NK-92 (cell line): Measurements from ENCODE around the gene STARD3NL.
"Not testable (repeated sequence)": the region's sequence is repeated elsewhere in the genome, so short reads cannot be mapped to it uniquely, and the experiment has no call there.

Experiments
- DNase-seq: peaks from one replicate; lab custom pipeline; 2025; ENCODE audit not compliant: unreplicated experiment; lab: John Stamatoyannopoulos, UW

The STARD3NL gene

GRCh38 chr7:38220452-38220851 lies 42.4 kb downstream of the STARD3NL start:
- no peak for DNase-seq

- DNase-seq = no peak
Measured at GRCh38 chr7:38222481-38223096, 44.5 kb downstream of the STARD3NL start.

- DNase-seq = no peak
Measured at GRCh38 chr7:38223306-38223705, 45.3 kb downstream of the STARD3NL start.

GRCh38 chr7:38224392-38224791 lies 46.3 kb downstream of the STARD3NL start:
- no peak for DNase-seq

- no peak for DNase-seq
Measured at GRCh38 chr7:38229386-38229785, 51.3 kb downstream of the STARD3NL start.

GRCh38 chr7:38229884-38230642 lies 52.0 kb downstream of the STARD3NL start:
- no peak for DNase-seq

GRCh38 chr7:38232502-38233366 lies 54.7 kb downstream of the STARD3NL start:
- no peak for DNase-seq

GRCh38 chr7:38234759-38235158 lies 56.7 kb downstream of the STARD3NL start:
- DNase-seq = not testable (repeated sequence)

GRCh38 chr7:38235606-38236005 lies 57.6 kb downstream of the STARD3NL start:
- no peak for DNase-seq

GRCh38 chr7:38239129-38239528 lies 61.1 kb downstream of the STARD3NL start:
- not testable (repeated sequence) for DNase-seq

GRCh38 chr7:38241071-38241470 lies 63.0 kb downstream of the STARD3NL start:
- no peak for DNase-seq

GRCh38 chr7:38242814-38243213 lies 64.8 kb downstream of the STARD3NL start:
- DNase-seq = no peak

- DNase-seq = not testable (repeated sequence)
Measured at GRCh38 chr7:38243345-38243744, 65.3 kb downstream of the STARD3NL start.

- no peak for DNase-seq
Measured at GRCh38 chr7:38244516-38244915, 66.5 kb downstream of the STARD3NL start.

- no peak for DNase-seq
Measured at GRCh38 chr7:38245409-38245977, 67.4 kb downstream of the STARD3NL start.

GRCh38 chr7:38248069-38248567 lies 70.1 kb downstream of the STARD3NL start:
- DNase-seq = no peak

GRCh38 chr7:38249849-38250248 lies 71.8 kb downstream of the STARD3NL start:
- not testable (repeated sequence) for DNase-seq

- no peak for DNase-seq
Measured at GRCh38 chr7:38257350-38257677, 79.3 kb downstream of the STARD3NL start.

- DNase-seq = not testable (repeated sequence)
Measured at GRCh38 chr7:38259157-38259556, 81.1 kb downstream of the STARD3NL start.

GRCh38 chr7:38261601-38262000 lies 83.6 kb downstream of the STARD3NL start:
- DNase-seq = not testable (repeated sequence)

GRCh38 chr7:38262026-38262425 lies 84.0 kb downstream of the STARD3NL start:
- not testable (repeated sequence) for DNase-seq
